GM12878 (cell line): ENCODE data around the gene ZNF701. TPM values are rescaled to one million over a fixed set of nuclear protein-coding genes. Genes with fewer than 3 reads are reported as not detected.

Source experiments
- CBX5 ChIP-seq: sonication (generic); IDR thresholded peaks from 2 replicates; pipeline ENCODE4 v1.6.1; 2016; ENCODE audit warnings: low read depth, moderate library complexity, mild to moderate bottlenecking, inconsistent platforms
- CEBPB ChIP-seq, 2 experiments: fragments of 150-350 bp in 1 of 2; IDR thresholded peaks; 2 replicates each; pipeline ENCODE4 v1.6.1; 2012 to 2014; ENCODE audit warnings: low read depth in 2 of 2, low read length in 2 of 2, borderline replicate concordance in 1 of 2, inconsistent platforms in 1 of 2
- DPF2 ChIP-seq: fragments of 450-650 bp; IDR thresholded peaks from 2 replicates; pipeline ENCODE4 v1.6.1; 2017; ENCODE audit warnings: mild to moderate bottlenecking
- EGR1 ChIP-seq, 2 experiments: IDR thresholded peaks; 1 replicate in 1 of 2; 2 replicates in 1 of 2; pipeline ENCODE4 v1.6.1; 2011 to 2012; ENCODE audit warnings: low read depth in 2 of 2, low read length in 2 of 2, borderline replicate concordance in 1 of 2, mild to moderate bottlenecking in 1 of 2, moderate library complexity in 1 of 2
- FOXM1 ChIP-seq: IDR thresholded peaks from 2 replicates; pipeline ENCODE4 v1.6.1; 2012; ENCODE audit warnings: low read depth, mild to moderate bottlenecking, inconsistent platforms, low read length, moderate library complexity
- LARP7 ChIP-seq: fragments of 450-650 bp; IDR thresholded peaks from 2 replicates; pipeline ENCODE4 v1.6.1; 2017; ENCODE audit warnings: mild to moderate bottlenecking
- MEF2A ChIP-seq: IDR thresholded peaks from 2 replicates; pipeline ENCODE4 v1.6.1; 2011; ENCODE audit warnings: low read depth, mild to moderate bottlenecking, low read length, moderate library complexity; ENCODE audit not compliant: insufficient read depth
- MEF2B ChIP-seq: fragments of 450-650 bp; IDR thresholded peaks from 2 replicates; pipeline ENCODE4 v1.6.1; 2018; ENCODE audit warnings: mild to moderate bottlenecking, moderate library complexity; ENCODE audit not compliant: partially characterized antibody, poor library complexity, severe bottlenecking
- MYC ChIP-seq: IDR thresholded peaks from 2 replicates; pipeline ENCODE4 v1.6.1; 2011; ENCODE audit warnings: mild to moderate bottlenecking, low read length, moderate library complexity, inconsistent platforms; ENCODE audit not compliant: insufficient read depth, insufficient replicate concordance, insufficient read length, severe bottlenecking
- NFYA ChIP-seq: IDR thresholded peaks from 2 replicates; pipeline ENCODE4 v1.6.1; 2011; ENCODE audit warnings: low read depth, mild to moderate bottlenecking, low read length, improper control_type of control experiment, borderline replicate concordance
- NR2F1 ChIP-seq: fragments of 450-650 bp; conservative IDR thresholded peaks from 2 replicates; pipeline ENCODE4 v1.6.1; 2017; ENCODE audit warnings: mild to moderate bottlenecking
- POLR2AphosphoS2 ChIP-seq: IDR thresholded peaks from 2 replicates; pipeline ENCODE4 v1.6.1; 2011; ENCODE audit warnings: low read depth, mild to moderate bottlenecking, low read length, improper control_type of control experiment, moderate library complexity
- RB1 ChIP-seq: fragments of 450-650 bp; formaldehyde crosslinking; IDR thresholded peaks from 2 replicates; pipeline ENCODE4 v1.6.1; 2017; ENCODE audit warnings: mild to moderate bottlenecking, borderline replicate concordance
- SIN3A ChIP-seq: IDR thresholded peaks from 2 replicates; pipeline ENCODE4 v1.6.1; 2012; ENCODE audit warnings: low read depth, low read length, improper control_type of control experiment
- SMC3 ChIP-seq: IDR thresholded peaks from 2 replicates; pipeline ENCODE4 v1.6.1; 2011; ENCODE audit warnings: low read length, improper control_type of control experiment, borderline replicate concordance
- TAF1 ChIP-seq: IDR thresholded peaks from 2 replicates; pipeline ENCODE4 v1.6.1; 2011; ENCODE audit warnings: mild to moderate bottlenecking, low read depth, low read length, borderline replicate concordance
- YY1 ChIP-seq: IDR thresholded peaks from 2 replicates; pipeline ENCODE4 v1.6.1; 2011; ENCODE audit warnings: low read depth, mild to moderate bottlenecking, low read length
- ZNF384 ChIP-seq: IDR thresholded peaks from 2 replicates; pipeline ENCODE4 v1.6.1; 2012; ENCODE audit warnings: low read depth, mild to moderate bottlenecking, low read length, improper control_type of control experiment, borderline replicate concordance
- polyA plus RNA-seq, 11 experiments: library from polyadenylated mRNA; depleted of rRNA in 4 of 11; unstranded in 6 of 11; stranded (reverse) in 5 of 11; fragments of >200 nt; fragmentation: Nextera tagmentation in 4 of 11; fragmentation: Illumina TruSeq in 1 of 11; extraction: Ambion mirVana in 4 of 11; extraction: Trizol in 1 of 11; gene quantifications; 1 replicate in 1 of 11; 2 replicates in 10 of 11; pipeline versions ENCODE4 v1.2.1 to v1.2.3, GENCODE V29; 2011 to 2016; ENCODE audit warnings: inconsistent platforms in 2 of 11, missing spikeins in 2 of 11, low read depth in 1 of 11
- total RNA-seq, 4 experiments: library from RNA; depleted of rRNA in 3 of 4; stranded (reverse); fragments of >200 nt in 3 of 4; fragmentation: Illumina TruSeq in 1 of 4; extraction: Trizol in 1 of 4; gene quantifications; 2 replicates each; pipeline versions ENCODE4 v1.2.1 to v1.2.3, GENCODE V29; 2013 to 2021
- TF ChIP-seq, protein P1 (sequence below): IDR thresholded peaks from 2 replicates; pipeline ENCODE4 v1.6.1; 2012; ENCODE audit warnings: low read length, inconsistent platforms
- TF ChIP-seq, protein P2 (sequence below): fragments of 450-650 bp; IDR thresholded peaks from 2 replicates; pipeline ENCODE4 v1.6.1; 2017; ENCODE audit warnings: borderline replicate concordance
- TF ChIP-seq, protein P3 (sequence below), 3 experiments: IDR thresholded peaks in 2 of 3; conservative IDR thresholded peaks in 1 of 3; 2 replicates each; pipeline ENCODE4 v1.5.1; 2011; ENCODE audit warnings: low read depth in 3 of 3, low read length in 3 of 3, mild to moderate bottlenecking in 3 of 3, control low read depth in 2 of 3, moderate library complexity in 2 of 3, inconsistent platforms in 1 of 3, mixed read lengths in 1 of 3; ENCODE audit not compliant: control insufficient read depth in 2 of 3, insufficient read depth in 1 of 3; ENCODE audit errors: extremely low read depth in 1 of 3
- TF ChIP-seq, protein P4 (sequence below): IDR thresholded peaks from 2 replicates; pipeline ENCODE4 v1.6.1; 2011; ENCODE audit warnings: borderline replicate concordance, low read depth, mild to moderate bottlenecking, moderate library complexity, low read length; ENCODE audit not compliant: insufficient read depth, poor library complexity, severe bottlenecking
- TF ChIP-seq, protein P5 (sequence below): IDR thresholded peaks from 2 replicates; pipeline ENCODE4 v1.6.1; 2011; ENCODE audit warnings: low read depth, mild to moderate bottlenecking, low read length, moderate library complexity, borderline replicate concordance; ENCODE audit errors: extremely low read depth

The ZNF701 gene
- total and polyA plus RNA-seq, 10 of the 15 experiments (the other 5 are each of a cell fraction or from before 2014, with no cell fraction given), result 3.1 to 18.1 (median 8.0) TPM

DNA sequence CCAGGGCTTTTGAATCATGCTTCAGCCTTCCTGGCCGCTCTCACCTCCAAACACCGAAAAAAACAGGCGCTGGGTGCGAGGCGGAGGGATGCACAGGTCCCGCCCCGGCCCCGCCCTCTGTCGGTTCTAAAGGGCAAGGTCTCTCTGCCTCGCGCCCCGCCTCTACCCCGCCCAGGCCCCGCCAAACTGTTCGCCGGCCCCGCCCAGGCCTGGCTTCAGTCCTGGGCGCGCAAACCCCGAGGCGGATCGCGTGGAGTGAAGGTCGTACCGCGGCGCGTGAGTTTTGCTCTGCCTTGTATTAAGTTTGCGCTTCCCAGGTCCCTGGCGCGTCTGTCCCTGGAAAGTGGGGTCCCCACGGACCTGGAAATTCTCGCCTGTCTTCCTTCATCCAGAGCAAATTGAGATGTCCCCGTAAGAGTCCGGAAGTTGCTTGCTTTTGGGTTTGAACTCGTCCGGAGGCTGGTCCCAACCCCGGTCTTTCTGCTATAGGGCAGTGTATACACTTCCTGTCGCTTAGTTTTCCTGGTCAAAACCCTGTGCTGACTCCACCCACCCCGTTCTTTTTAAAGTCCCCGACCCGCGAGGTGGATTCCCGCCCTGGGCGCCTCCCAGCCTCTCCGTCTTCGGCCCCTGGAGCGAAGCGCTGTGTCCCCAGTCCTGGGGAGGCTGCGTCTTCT, 34.2 kb upstream of the ZNF701 start (continued):
- TF ChIP-seq, protein P1, sequence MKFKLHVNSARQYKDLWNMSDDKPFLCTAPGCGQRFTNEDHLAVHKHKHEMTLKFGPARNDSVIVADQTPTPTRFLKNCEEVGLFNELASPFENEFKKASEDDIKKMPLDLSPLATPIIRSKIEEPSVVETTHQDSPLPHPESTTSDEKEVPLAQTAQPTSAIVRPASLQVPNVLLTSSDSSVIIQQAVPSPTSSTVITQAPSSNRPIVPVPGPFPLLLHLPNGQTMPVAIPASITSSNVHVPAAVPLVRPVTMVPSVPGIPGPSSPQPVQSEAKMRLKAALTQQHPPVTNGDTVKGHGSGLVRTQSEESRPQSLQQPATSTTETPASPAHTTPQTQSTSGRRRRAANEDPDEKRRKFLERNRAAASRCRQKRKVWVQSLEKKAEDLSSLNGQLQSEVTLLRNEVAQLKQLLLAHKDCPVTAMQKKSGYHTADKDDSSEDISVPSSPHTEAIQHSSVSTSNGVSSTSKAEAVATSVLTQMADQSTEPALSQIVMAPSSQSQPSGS, result no peak
- TF ChIP-seq RB1 (peak; percentile 82; the same call in 1 of the 2 replicates), SIN3A (peak; percentile 73), ZNF384 (no peak), NFYA (no peak), CEBPB (IDR thresholded peaks at IDR 0.05; ENCODE audit: borderline replicate concordance in 1 of 2, low read depth in 2 of 2, low read length in 2 of 2) (no peak), MEF2A (no peak), POLR2AphosphoS2 (peak; percentile 79; the same call in 1 of the 2 replicates), YY1 (no peak), SMC3 (no peak), FOXM1 (no peak), CBX5 (no peak; the same call in 1 of the 2 replicates), NR2F1 (peak; percentile 36; the same call in 1 of the 2 replicates), MYC (no peak), MEF2B (peak; percentile 16), EGR1 (IDR thresholded peaks at IDR 0.05; ENCODE audit: borderline replicate concordance in 1 of 2, low read depth in 2 of 2, low read length in 2 of 2) (no peak), LARP7 (no peak), DPF2 (no peak), TAF1 (peak; percentile 73; the same call in 1 of the 2 replicates)
- TF ChIP-seq, protein P2, sequence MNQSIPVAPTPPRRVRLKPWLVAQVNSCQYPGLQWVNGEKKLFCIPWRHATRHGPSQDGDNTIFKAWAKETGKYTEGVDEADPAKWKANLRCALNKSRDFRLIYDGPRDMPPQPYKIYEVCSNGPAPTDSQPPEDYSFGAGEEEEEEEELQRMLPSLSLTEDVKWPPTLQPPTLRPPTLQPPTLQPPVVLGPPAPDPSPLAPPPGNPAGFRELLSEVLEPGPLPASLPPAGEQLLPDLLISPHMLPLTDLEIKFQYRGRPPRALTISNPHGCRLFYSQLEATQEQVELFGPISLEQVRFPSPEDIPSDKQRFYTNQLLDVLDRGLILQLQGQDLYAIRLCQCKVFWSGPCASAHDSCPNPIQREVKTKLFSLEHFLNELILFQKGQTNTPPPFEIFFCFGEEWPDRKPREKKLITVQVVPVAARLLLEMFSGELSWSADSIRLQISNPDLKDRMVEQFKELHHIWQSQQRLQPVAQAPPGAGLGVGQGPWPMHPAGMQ, result no peak
- TF ChIP-seq, protein P3, sequence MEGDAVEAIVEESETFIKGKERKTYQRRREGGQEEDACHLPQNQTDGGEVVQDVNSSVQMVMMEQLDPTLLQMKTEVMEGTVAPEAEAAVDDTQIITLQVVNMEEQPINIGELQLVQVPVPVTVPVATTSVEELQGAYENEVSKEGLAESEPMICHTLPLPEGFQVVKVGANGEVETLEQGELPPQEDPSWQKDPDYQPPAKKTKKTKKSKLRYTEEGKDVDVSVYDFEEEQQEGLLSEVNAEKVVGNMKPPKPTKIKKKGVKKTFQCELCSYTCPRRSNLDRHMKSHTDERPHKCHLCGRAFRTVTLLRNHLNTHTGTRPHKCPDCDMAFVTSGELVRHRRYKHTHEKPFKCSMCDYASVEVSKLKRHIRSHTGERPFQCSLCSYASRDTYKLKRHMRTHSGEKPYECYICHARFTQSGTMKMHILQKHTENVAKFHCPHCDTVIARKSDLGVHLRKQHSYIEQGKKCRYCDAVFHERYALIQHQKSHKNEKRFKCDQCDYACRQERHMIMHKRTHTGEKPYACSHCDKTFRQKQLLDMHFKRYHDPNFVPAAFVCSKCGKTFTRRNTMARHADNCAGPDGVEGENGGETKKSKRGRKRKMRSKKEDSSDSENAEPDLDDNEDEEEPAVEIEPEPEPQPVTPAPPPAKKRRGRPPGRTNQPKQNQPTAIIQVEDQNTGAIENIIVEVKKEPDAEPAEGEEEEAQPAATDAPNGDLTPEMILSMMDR (IDR thresholded peaks at IDR 0.05 in 2 of 3, conservative IDR thresholded peaks at IDR 0.05 in 1 of 3; ENCODE audit: control insufficient read depth in 2 of 3, extremely low read depth in 1 of 3, insufficient read depth in 1 of 3, low read depth in 3 of 3, low read length in 3 of 3), result peak in 1 of 3 experiments; percentile 14; a peak in 1 of 6 replicates
- TF ChIP-seq, protein P4, sequence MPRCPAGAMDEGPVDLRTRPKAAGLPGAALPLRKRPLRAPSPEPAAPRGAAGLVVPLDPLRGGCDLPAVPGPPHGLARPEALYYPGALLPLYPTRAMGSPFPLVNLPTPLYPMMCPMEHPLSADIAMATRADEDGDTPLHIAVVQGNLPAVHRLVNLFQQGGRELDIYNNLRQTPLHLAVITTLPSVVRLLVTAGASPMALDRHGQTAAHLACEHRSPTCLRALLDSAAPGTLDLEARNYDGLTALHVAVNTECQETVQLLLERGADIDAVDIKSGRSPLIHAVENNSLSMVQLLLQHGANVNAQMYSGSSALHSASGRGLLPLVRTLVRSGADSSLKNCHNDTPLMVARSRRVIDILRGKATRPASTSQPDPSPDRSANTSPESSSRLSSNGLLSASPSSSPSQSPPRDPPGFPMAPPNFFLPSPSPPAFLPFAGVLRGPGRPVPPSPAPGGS, result no peak
- TF ChIP-seq, protein P5, sequence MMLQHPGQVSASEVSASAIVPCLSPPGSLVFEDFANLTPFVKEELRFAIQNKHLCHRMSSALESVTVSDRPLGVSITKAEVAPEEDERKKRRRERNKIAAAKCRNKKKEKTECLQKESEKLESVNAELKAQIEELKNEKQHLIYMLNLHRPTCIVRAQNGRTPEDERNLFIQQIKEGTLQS, result no peak
